K562 (cell line): ENCODE measurements around the gene USP49. TPM values are rescaled to one million over a fixed set of nuclear protein-coding genes. Genes with fewer than 3 reads are reported as not detected.
A peak's percentile ranks its signal among the peaks of the same experiment; 100 is the strongest.

Experiments used
- ATAC-seq: fragments of 200-7000 bp; cut with Tn5 transposase; 3 replicates; pipeline ENCODE4 v1.9.1; 2020; ENCODE audit warnings: moderate library complexity
- BruUV-seq: library from RNA; stranded (reverse); fragments of 400-500 nt; replicated peaks from 2 replicates; lab custom pipeline; 2021; lab: Mats Ljungman, UMichigan
- CTCF ChIA-PET: fragments of 300-600 bp; formaldehyde crosslinking; extraction: SDS; loops from one replicate; lab custom pipeline; 2021; ENCODE audit warnings: low intra/inter-chr PET ratio; lab: Yijun Ruan, JAX
- POLR2A ChIA-PET: fragments of 300-600, 350-650 bp; sonication (Branson Sonifier 250); formaldehyde crosslinking; extraction: SDS; loops from one replicate; lab custom pipeline; 2021; ENCODE audit warnings: antibody characterized with exemption, inconsistent platforms; lab: Yijun Ruan, JAX
- DNase-seq, 4 experiments: peaks; one replicate each; pipeline versions ENCODE4 v3.0.0 to v3.0.0-alpha.2; 2011 to 2018; ENCODE audit warnings: low spot score in 3 of 4, mixed read lengths in 3 of 4; ENCODE audit errors: extremely low read depth in 1 of 4
- FAIRE-seq: peaks from 2 replicates; lab custom pipeline; 2011; peaks lifted over from hg19 to GRCh38; lab: Jason Lieb, UNC
- H2AFZ ChIP-seq: 2 replicates; pipeline ENCODE4 v1.6.0; 2011; ENCODE audit warnings: low read depth, low read length, control low read depth, inconsistent platforms
- H3K27ac ChIP-seq: fragments of 200-600 bp; 3 replicates; pipeline ENCODE4 v1.8.0; 2011; ENCODE audit warnings: low read depth, mild to moderate bottlenecking, control low read depth, inconsistent platforms, low read length, moderate library complexity, mixed read lengths; ENCODE audit errors: extremely low read depth
- H3K27me3 ChIP-seq, 2 experiments: fragments of 300-600 bp in 1 of 2; 2 replicates in 1 of 2; 3 replicates in 1 of 2; pipeline versions ENCODE4 v1.6.0 to v1.8.0; 2011; ENCODE audit warnings: inconsistent platforms in 2 of 2, low read length in 2 of 2, mild to moderate bottlenecking in 1 of 2, mixed read lengths in 1 of 2, moderate library complexity in 1 of 2; ENCODE audit not compliant: control insufficient read depth in 2 of 2, insufficient read depth in 2 of 2
- H3K36me3 ChIP-seq: fragments of 300-600 bp; 3 replicates; pipeline ENCODE4 v1.8.0; 2011; ENCODE audit warnings: mild to moderate bottlenecking, low read length, inconsistent platforms; ENCODE audit not compliant: control insufficient read depth, insufficient read depth
- H3K4me1 ChIP-seq, 2 experiments: fragments of 200-600 bp in 1 of 2; replicated peaks in 1 of 2; 2 replicates in 1 of 2; 3 replicates in 1 of 2; pipeline versions ENCODE4 v1.5.1 to v1.8.0; 2011; ENCODE audit warnings: inconsistent platforms in 2 of 2, low read length in 2 of 2, mild to moderate bottlenecking in 1 of 2, mixed read lengths in 1 of 2, moderate library complexity in 1 of 2; ENCODE audit not compliant: control insufficient read depth in 2 of 2, insufficient read depth in 2 of 2
- H3K4me2 ChIP-seq: 2 replicates; pipeline ENCODE4 v1.6.1; 2011; ENCODE audit warnings: low read length, control low read depth, inconsistent platforms, mixed read lengths; ENCODE audit not compliant: insufficient read depth
- H3K4me3 ChIP-seq: fragments of 200-600 bp; sonication (generic), shearing (Covaris generic); 2 replicates; pipeline ENCODE4 v1.5.1; 2016; ENCODE audit warnings: control low read depth, inconsistent platforms
- H3K79me2 ChIP-seq: fragments of 200-600 bp; 3 replicates; pipeline ENCODE4 v1.8.0; 2011; ENCODE audit warnings: low read length, inconsistent platforms; ENCODE audit not compliant: control insufficient read depth, insufficient read depth
- H3K9ac ChIP-seq, 2 experiments: 2 replicates each; pipeline versions ENCODE4 v1.6.0 to v1.6.1; 2011; ENCODE audit warnings: low read depth in 2 of 2, low read length in 2 of 2, control low read depth in 1 of 2, inconsistent platforms in 1 of 2, mild to moderate bottlenecking in 1 of 2, mixed read lengths in 1 of 2; ENCODE audit not compliant: insufficient read depth in 1 of 2
- H3K9me1 ChIP-seq: one replicate; pipeline ENCODE4 v1.6.0; 2011; ENCODE audit warnings: inconsistent platforms, mild to moderate bottlenecking, low read length, moderate library complexity; ENCODE audit not compliant: control insufficient read depth, insufficient read depth
- H3K9me3 ChIP-seq: replicated peaks from 2 replicates; pipeline ENCODE4 v1.5.1; 2011; ENCODE audit warnings: low read depth, low read length, inconsistent platforms; ENCODE audit not compliant: control insufficient read depth, insufficient read depth
- H4K20me1 ChIP-seq: replicated peaks from 2 replicates; pipeline ENCODE4 v1.6.1; 2011; ENCODE audit warnings: low read length, inconsistent platforms, mixed read lengths; ENCODE audit not compliant: control insufficient read depth, insufficient read depth
- DDX20 ChIP-seq: fragments of 450-650 bp; IDR thresholded peaks from 2 replicates; pipeline ENCODE4 v1.6.1; 2016; ENCODE audit warnings: missing genetic modification characterization, low read depth, mild to moderate bottlenecking, missing compliant biosample characterization, moderate library complexity
- FOXA3 ChIP-seq, 2 experiments: fragments of 450-650 bp in 1 of 2; sonication (generic) in 1 of 2; formaldehyde crosslinking; IDR thresholded peaks in 1 of 2; conservative IDR thresholded peaks in 1 of 2; 2 replicates each; pipeline versions ENCODE4 v1.4.0 to v1.8.0; 2020 to 2022; ENCODE audit warnings: mild to moderate bottlenecking in 2 of 2, missing genetic modification reagents in 1 of 2
- HLTF ChIP-seq: fragments of 450-650 bp; IDR thresholded peaks from 2 replicates; pipeline ENCODE4 v1.6.1; 2016
- HMGN3 ChIP-seq: IDR thresholded peaks from 2 replicates; pipeline ENCODE4 v1.6.1; 2011; ENCODE audit warnings: borderline replicate concordance, low read depth, mild to moderate bottlenecking, mixed read lengths, low read length; ENCODE audit not compliant: insufficient read length; ENCODE audit errors: extremely low read depth
- NBN ChIP-seq: fragments of 450-650 bp; IDR thresholded peaks from 2 replicates; pipeline ENCODE4 v1.6.1; 2016; ENCODE audit warnings: low read depth, mild to moderate bottlenecking
- PHF8 ChIP-seq: fragments of 200-600 bp; sonication (generic); IDR thresholded peaks from 2 replicates; pipeline ENCODE4 v1.6.1; 2012; ENCODE audit warnings: mixed run types, mild to moderate bottlenecking, inconsistent platforms, low read length, moderate library complexity, borderline replicate concordance
- SP1 ChIP-seq: sonication (generic); formaldehyde crosslinking; IDR thresholded peaks from 2 replicates; pipeline ENCODE4 v1.8.1; 2022; ENCODE audit warnings: mild to moderate bottlenecking, missing genetic modification reagents
- STAT5B ChIP-seq: fragments of 250-450 bp; sonication (Bioruptor Pico); IDR thresholded peaks from 2 replicates; pipeline ENCODE4 v1.8.0; 2021; ENCODE audit warnings: mild to moderate bottlenecking, inconsistent platforms
- TBL1XR1 ChIP-seq, 2 experiments: IDR thresholded peaks; 2 replicates each; pipeline ENCODE4 v1.6.1; 2012; ENCODE audit warnings: improper control_type of control experiment in 2 of 2, low read length in 2 of 2, mild to moderate bottlenecking in 1 of 2
- WHSC1 ChIP-seq: IDR thresholded peaks from one replicate; pipeline ENCODE4 v1.6.1; 2012; ENCODE audit warnings: low read length, control low read depth, inconsistent platforms
- ZBTB7A ChIP-seq: IDR thresholded peaks from 2 replicates; pipeline ENCODE4 v1.6.1; 2011; ENCODE audit warnings: low read depth, mild to moderate bottlenecking, low read length, moderate library complexity, borderline replicate concordance; ENCODE audit not compliant: control insufficient read depth
- ZNF184 ChIP-seq: sonication (generic); formaldehyde crosslinking; IDR thresholded peaks from 2 replicates; pipeline ENCODE4 v1.5.0; 2020; ENCODE audit warnings: missing genetic modification reagents
- ZNF217 ChIP-seq: sonication (generic); formaldehyde crosslinking; IDR thresholded peaks from 2 replicates; pipeline ENCODE4 v1.8.0; 2022; ENCODE audit warnings: mild to moderate bottlenecking, missing genetic modification reagents
- ZNF316 ChIP-seq: fragments of 450-650 bp; IDR thresholded peaks from 2 replicates; pipeline ENCODE4 v1.6.1; 2016
- ZNF444 ChIP-seq: fragments of 250-450 bp; sonication (Bioruptor Pico); IDR thresholded peaks from 2 replicates; pipeline ENCODE4 v1.4.0; 2020; ENCODE audit warnings: mild to moderate bottlenecking, moderate library complexity
- WGBS: fragments of 100-300 bp; shearing (Covaris generic); methylation state at CpG from one replicate; pipeline ENCODE4 v1.1.6; 2016; ENCODE audit warnings: low coverage, mixed read lengths; ENCODE audit not compliant: insufficient coverage; ENCODE audit errors: missing lambda C conversion rate; 5-methylcytosine and 5-hydroxymethylcytosine counted together
- in situ Hi-C: fragments of 300-500 bp; cut with MboI; formaldehyde crosslinking; loops from 4 replicates; pipeline ENCODE4 v1.15.0; 2018; ENCODE audit warnings: inconsistent platforms, mixed read lengths
- intact Hi-C: fragments of 100-400 bp; cut with micrococcal nuclease; formaldehyde crosslinking; loops from 2 replicates; pipeline ENCODE4 v1.14.2; 2022
- polyA plus RNA-seq, 8 experiments: library from polyadenylated mRNA; depleted of rRNA in 4 of 8; stranded (reverse) in 5 of 8; unstranded in 3 of 8; fragments of >200 nt; fragmentation: Nextera tagmentation in 2 of 8; fragmentation: Illumina TruSeq in 1 of 8; extraction: Ambion mirVana in 2 of 8; extraction: Trizol in 1 of 8; gene quantifications; 2 replicates each; pipeline versions ENCODE4 v1.2.1 to v1.2.3, GENCODE V29; 2011 to 2014; ENCODE audit warnings: inconsistent platforms in 1 of 8, missing spikeins in 1 of 8
- total RNA-seq, 7 experiments: library from RNA; depleted of rRNA in 6 of 7; stranded (reverse); fragments of >200 nt in 6 of 7; fragmentation: Illumina TruSeq in 2 of 7; extraction: Trizol in 2 of 7; gene quantifications; 2 replicates each; pipeline versions ENCODE4 v1.2.1 to v1.2.3, GENCODE V29; 2011 to 2021; ENCODE audit warnings: low replicate concordance in 1 of 7
- TF ChIP-seq, protein P1 (sequence below): fragments of 250-450 bp; sonication (Bioruptor Pico); IDR thresholded peaks from 2 replicates; pipeline ENCODE4 v1.8.0; 2021; ENCODE audit warnings: moderate library complexity, mild to moderate bottlenecking, inconsistent platforms
- TF ChIP-seq, protein P2 (sequence below): fragments of 450-650 bp; formaldehyde crosslinking; IDR thresholded peaks from 2 replicates; pipeline ENCODE4 v1.4.0; 2020; ENCODE audit warnings: mild to moderate bottlenecking, moderate library complexity

USP49 gene
- total and polyA plus RNA-seq, 9 of the 15 experiments (the other 6 are each of a cell fraction or from before 2014, with no cell fraction given): 1.0 to 9.9 (median 6.5) TPM

DNA sequence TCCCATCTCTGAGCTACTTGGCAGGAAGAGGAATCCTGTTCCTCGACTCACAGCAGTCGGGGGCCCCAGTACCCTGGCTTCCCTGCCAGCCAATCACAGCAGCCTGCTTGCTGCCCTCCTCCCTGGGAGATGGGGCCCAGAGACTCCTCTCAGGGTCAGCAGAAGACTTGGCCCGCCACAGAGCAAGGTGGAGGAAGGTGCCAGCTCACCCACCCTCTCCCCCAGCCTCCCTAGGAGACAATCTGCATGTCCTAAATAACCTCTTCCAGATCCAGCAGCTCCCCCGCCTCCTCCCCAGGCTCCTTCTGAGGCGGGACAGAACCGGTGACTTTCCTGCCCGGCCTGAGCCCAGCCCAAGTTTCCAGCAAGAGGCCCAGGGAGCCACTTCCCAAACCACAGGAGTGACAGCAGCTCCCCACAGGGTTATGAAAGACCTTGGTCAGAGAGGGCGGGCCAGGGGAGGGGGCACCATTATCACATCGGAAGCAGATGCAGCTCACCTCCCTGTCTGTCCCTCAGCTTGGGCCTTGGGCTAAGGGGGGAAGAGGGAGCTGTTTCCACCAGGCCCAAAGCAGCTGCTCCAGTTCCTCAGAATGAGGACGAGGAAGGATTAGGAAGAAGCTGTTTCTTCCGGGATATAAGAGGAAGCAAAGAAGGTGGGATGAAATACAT lies 44.1 kb upstream of the USP49 start (continued):
- peak; percentile 36 to 50; a peak in 1 of 4 replicates for TF ChIP-seq TBL1XR1 (IDR thresholded peaks at IDR 0.05; ENCODE audit: low read length in 2 of 2)
- TF ChIP-seq ZNF217 (CRISPR knock-in tag): no peak
- peak; percentile 72 for TF ChIP-seq HMGN3
- peak; percentile 82; the same call in 1 of the 2 replicates for TF ChIP-seq ZBTB7A
- TF ChIP-seq, all 486 proteins: peak for 137

DNA sequence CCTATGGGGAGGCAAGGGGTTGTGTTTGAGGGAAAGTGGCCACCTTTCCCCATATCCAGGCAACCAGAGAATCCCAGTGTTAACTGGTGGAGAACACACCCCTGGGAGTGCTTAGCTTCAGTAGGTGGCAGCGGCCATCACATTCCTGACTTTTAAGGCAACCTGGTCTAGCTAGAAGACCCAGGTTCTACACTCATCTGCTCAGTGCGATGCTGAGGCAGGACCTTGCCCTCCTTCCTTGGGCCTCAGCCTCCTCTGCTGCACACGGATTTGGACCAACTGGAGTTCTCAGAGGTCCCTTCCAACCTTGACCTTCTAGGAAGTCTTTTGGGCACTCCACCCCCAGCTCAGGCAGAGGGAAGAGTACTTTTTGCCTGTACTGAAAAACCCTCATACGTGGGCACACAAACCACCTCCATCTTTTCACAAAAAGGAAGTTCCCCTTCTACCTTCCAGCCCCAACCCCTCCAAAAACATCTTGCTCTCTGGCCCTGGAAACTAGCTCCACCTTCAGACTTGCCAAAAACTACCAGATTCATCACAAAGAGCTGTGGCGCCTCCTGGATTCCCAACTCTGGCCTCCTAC lies 43.5 kb upstream of the USP49 start:
- Histone ChIP-seq H3K9ac (peak overlapping the region; percentile 46 to 84), H3K4me2 (peak overlapping the region; percentile 90), H3K27me3 (no peaks in the 10 kb centered on the region), H3K4me1 (peaks cover 58 to 69% of the 10 kb centered on the region in 2 experiments), H3K27ac (peak overlapping the region; percentile 72), H3K79me2 (peaks cover 83% of the 10 kb centered on the region), H4K20me1 (peaks cover 18% of the 10 kb centered on the region), H2AFZ (no peak overlapping the region), H3K36me3 (peaks cover 64% of the 10 kb centered on the region), H3K4me3 (peak overlapping the region; percentile 81; the same call in 1 of the 2 replicates), H3K9me3 (no peaks in the 10 kb centered on the region), H3K9me1 (no peaks in the 10 kb centered on the region)
- ChIA-PET POLR2A (interaction anchor here (0.6 to 13.7 kb wide), 17 partner anchors 12 to 1575 kb away, joined by 3 to 166 read pairs (median 6); partner anchors contain the start of genes BYSL, MED20 and TAF8), CTCF (interaction anchor here (0.6 to 3.2 kb wide), 5 partner anchors 91 to 138 kb away, joined by 3 to 33 read pairs (median 5); no protein-coding TSS in a partner anchor)
- ATAC-seq (no peak), DNase-seq (no peak), FAIRE-seq (no peak)
- WGBS: 25% methylated on average over 5 of the region's 5 CpGs
- intact Hi-C loops: loop anchor here (1.0 to 10.0 kb wide), 4 partner anchors 29 to 279 kb away; partner anchors contain the start of genes GUCA1B and MRPS10
- in situ Hi-C loops: loop anchor here (5.0 kb wide), 1 partner anchor 104 kb away; no protein-coding TSS in a partner anchor
- BruUV-seq: no TSS peak
- TF ChIP-seq HLTF (no peak), ZNF184 (no peak), ZNF316 (no peak; the same call in 1 of the 2 replicates), STAT5B (CRISPR knock-in tag) (no peak), DDX20 (tag) (no peak), FOXA3 (CRISPR knock-in tag; conservative IDR thresholded peaks at IDR 0.05 in 1 of 2, IDR thresholded peaks at IDR 0.05 in 1 of 2) (0 out of 4 replicates have a peak, but pooled peaks of 1 of the 2 experiments have one; percentile 11), PHF8 (no peak), SP1 (CRISPR knock-in tag) (peak; percentile 32; the same call in 1 of the 2 replicates), ZNF444 (0 out of 2 replicates have a peak, but pooled peaks have one; percentile 40), WHSC1 (no peak), NBN (no peak)
- TF ChIP-seq, protein P1, sequence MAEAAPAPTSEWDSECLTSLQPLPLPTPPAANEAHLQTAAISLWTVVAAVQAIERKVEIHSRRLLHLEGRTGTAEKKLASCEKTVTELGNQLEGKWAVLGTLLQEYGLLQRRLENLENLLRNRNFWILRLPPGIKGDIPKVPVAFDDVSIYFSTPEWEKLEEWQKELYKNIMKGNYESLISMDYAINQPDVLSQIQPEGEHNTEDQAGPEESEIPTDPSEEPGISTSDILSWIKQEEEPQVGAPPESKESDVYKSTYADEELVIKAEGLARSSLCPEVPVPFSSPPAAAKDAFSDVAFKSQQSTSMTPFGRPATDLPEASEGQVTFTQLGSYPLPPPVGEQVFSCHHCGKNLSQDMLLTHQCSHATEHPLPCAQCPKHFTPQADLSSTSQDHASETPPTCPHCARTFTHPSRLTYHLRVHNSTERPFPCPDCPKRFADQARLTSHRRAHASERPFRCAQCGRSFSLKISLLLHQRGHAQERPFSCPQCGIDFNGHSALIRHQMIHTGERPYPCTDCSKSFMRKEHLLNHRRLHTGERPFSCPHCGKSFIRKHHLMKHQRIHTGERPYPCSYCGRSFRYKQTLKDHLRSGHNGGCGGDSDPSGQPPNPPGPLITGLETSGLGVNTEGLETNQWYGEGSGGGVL (CRISPR knock-in tag): no peak
- TF ChIP-seq, protein P2, sequence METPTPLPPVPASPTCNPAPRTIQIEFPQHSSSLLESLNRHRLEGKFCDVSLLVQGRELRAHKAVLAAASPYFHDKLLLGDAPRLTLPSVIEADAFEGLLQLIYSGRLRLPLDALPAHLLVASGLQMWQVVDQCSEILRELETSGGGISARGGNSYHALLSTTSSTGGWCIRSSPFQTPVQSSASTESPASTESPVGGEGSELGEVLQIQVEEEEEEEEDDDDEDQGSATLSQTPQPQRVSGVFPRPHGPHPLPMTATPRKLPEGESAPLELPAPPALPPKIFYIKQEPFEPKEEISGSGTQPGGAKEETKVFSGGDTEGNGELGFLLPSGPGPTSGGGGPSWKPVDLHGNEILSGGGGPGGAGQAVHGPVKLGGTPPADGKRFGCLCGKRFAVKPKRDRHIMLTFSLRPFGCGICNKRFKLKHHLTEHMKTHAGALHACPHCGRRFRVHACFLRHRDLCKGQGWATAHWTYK (CRISPR knock-in tag): peak; percentile 2
